HG03066 (cell line): ENCODE measurements around the gene PCYT1A.
"Not testable (repeated sequence)": the region's sequence is repeated elsewhere in the genome, so short reads cannot be mapped to it uniquely, and the experiment has no call there.

Experiments
- ATAC-seq: cut with Tn5 transposase; IDR thresholded peaks from one replicate; pipeline ENCODE4 v1.9.1; 2021; ENCODE audit warnings: low read depth; ENCODE audit not compliant: unreplicated experiment

PCYT1A gene

GRCh38 chr3:196217307-196218154, 70.0 kb downstream of the PCYT1A start:
- ATAC-seq = no peak

- no peak for ATAC-seq
Measured at GRCh38 chr3:196216681-196217211, 70.8 kb downstream of the PCYT1A start.

- ATAC-seq = no peak
Measured at GRCh38 chr3:196216089-196216564, 71.4 kb downstream of the PCYT1A start, which contains the start of gene SLC51A. Gene SLC51A, plus strand, starts transcription at chr3:196216534. Its CDS starts 179 bp downstream, at chr3:196216713.

- ATAC-seq = no peak
Measured at GRCh38 chr3:196215493-196216020, 72.0 kb downstream of the PCYT1A start.

GRCh38 chr3:196214783-196215441, 72.6 kb downstream of the PCYT1A start:
- no peak for ATAC-seq

GRCh38 chr3:196210673-196211556, 76.6 kb downstream of the PCYT1A start, which contains the start of gene ZDHHC19:
Gene ZDHHC19, minus strand, starts transcription at chr3:196211400. Its CDS starts 85 bp downstream, at chr3:196211315.
- ATAC-seq = no peak

- not testable (repeated sequence) for ATAC-seq
Measured at GRCh38 chr3:196209944-196210672, 77.4 kb downstream of the PCYT1A start.

- ATAC-seq = no peak
Measured at GRCh38 chr3:196208942-196209695, 78.4 kb downstream of the PCYT1A start.

- no peak for ATAC-seq
Measured at GRCh38 chr3:196207833-196208607, 79.5 kb downstream of the PCYT1A start.

- ATAC-seq = no peak
Measured at GRCh38 chr3:196207159-196207832, 80.2 kb downstream of the PCYT1A start.

GRCh38 chr3:196205442-196206205, 81.9 kb downstream of the PCYT1A start:
- ATAC-seq = not testable (repeated sequence)

GRCh38 chr3:196203846-196204245, 83.7 kb downstream of the PCYT1A start:
- ATAC-seq = no peak

GRCh38 chr3:196202516-196202970, 85.0 kb downstream of the PCYT1A start:
- no peak for ATAC-seq

- ATAC-seq = no peak
Measured at GRCh38 chr3:196198771-196199753, 88.5 kb downstream of the PCYT1A start.

- no peak for ATAC-seq
Measured at GRCh38 chr3:196198081-196198675, 89.3 kb downstream of the PCYT1A start.
